ENCODE results near the gene NAV1.
"Not testable (repeated sequence)": the region's sequence is repeated elsewhere in the genome, so short reads cannot be mapped to it uniquely, and the experiment has no call there.

The NAV1 gene

DNA sequence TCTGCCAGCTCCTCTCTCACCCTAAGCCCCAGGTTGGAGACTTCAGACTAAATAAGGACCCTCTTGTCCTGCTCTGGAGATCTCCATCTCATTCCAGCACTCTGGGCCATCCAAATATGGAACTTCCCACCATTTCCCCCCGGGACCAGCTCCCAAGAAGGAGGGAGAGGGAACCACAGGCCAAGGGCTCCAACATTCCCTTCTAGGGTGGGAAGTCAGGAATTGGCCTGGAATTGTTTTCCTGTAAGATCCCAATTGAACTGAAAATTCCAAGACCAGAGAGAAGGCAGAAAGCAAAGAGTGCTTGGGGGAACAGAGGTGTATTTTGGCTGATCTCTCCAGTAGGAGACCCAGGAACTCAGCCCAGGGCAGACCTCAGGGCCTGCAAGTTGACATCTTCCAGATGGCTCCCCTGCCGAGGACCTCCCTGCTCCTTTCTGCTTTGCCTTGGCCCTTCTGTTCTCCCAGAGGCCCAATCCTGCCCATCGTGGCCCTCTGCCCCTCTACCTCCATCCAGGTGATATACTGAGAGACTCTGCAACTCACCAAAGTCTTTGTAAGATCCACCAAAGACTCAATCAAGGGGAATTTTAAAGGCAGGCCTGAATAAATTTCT lies 46.9 kb upstream of the NAV1 start:
- Histone ChIP-seq H3K9me2 (replicated peaks; ENCODE audit: insufficient read depth, low read length) (no peaks in the 10 kb centered on the region), H3K4me3 (ENCODE audit: low read length) (no peak overlapping the region), H3K4me2 (ENCODE audit: low read depth, low read length) (no peak overlapping the region), H3K27me3 (replicated peaks; ENCODE audit: insufficient read depth, low read length) (no peaks in the 10 kb centered on the region), H3F3A (ENCODE audit: insufficient read depth, low read length) (no peaks in the 10 kb centered on the region), H2AFZ (ENCODE audit: low read length) (no peak overlapping the region), H3K9me3 (replicated peaks; ENCODE audit: insufficient read depth, low read length) (no peaks in the 10 kb centered on the region), H3K9ac (ENCODE audit: low read length) (no peak overlapping the region), H4K20me1 (ENCODE audit: insufficient read depth, low read length) (no peaks in the 10 kb centered on the region), H3K4me1 (ENCODE audit: low read length) (no peaks in the 10 kb centered on the region), H3K36me3 (replicated peaks; ENCODE audit: insufficient read depth, low read length) (0 out of 2 replicates have a peak, but pooled peaks cover 6% of the 10 kb centered on the region), H3K79me2 (ENCODE audit: low read length) (peaks cover 3% of the 10 kb centered on the region), H3K27ac (ENCODE audit: low read length) (no peak overlapping the region)
- TF ChIP-seq, protein P1, sequence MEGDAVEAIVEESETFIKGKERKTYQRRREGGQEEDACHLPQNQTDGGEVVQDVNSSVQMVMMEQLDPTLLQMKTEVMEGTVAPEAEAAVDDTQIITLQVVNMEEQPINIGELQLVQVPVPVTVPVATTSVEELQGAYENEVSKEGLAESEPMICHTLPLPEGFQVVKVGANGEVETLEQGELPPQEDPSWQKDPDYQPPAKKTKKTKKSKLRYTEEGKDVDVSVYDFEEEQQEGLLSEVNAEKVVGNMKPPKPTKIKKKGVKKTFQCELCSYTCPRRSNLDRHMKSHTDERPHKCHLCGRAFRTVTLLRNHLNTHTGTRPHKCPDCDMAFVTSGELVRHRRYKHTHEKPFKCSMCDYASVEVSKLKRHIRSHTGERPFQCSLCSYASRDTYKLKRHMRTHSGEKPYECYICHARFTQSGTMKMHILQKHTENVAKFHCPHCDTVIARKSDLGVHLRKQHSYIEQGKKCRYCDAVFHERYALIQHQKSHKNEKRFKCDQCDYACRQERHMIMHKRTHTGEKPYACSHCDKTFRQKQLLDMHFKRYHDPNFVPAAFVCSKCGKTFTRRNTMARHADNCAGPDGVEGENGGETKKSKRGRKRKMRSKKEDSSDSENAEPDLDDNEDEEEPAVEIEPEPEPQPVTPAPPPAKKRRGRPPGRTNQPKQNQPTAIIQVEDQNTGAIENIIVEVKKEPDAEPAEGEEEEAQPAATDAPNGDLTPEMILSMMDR (IDR thresholded peaks at IDR 0.05; ENCODE audit: low read length), result no peak
- TF ChIP-seq EZH2phosphoT487 (IDR thresholded peaks at IDR 0.05; ENCODE audit: low read length) (no peak), EZH2 (optimal IDR thresholded peaks at IDR 0.05; ENCODE audit: low read depth, low read length) (no peak)
- DNase-seq, result no peak

DNA sequence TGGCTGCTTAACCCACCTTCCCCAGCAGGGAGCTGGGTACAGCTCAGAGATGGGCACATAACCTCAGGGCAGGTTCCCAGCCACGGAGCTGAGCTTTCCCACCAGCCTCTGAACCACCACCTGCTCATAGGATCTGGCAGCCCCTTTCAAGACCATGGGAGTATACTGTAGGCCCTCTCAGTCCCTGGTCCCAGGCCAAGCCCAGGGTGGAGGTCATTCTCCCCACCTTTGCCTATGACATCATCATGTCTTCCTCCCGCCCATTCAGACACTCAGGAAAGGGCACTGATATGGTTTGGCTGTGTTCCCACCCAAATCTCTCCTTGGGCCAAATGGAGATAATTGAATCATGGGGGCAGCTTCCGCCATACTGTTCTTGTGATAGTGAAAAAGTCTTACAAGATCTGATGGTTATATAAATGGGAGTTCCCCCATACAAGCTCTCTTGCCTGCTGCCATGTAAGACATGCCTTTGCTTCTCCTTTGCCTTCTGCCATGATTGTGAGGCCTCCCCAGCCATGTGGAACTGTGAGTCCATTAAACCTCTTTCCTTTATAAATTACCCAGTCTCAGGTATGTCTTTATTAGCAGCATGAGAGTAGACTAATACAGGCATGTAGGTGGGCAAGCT lies 45.8 kb upstream of the NAV1 start:
- H3F3A ChIP-seq (ENCODE audit: insufficient read depth, low read length); H3K27ac ChIP-seq (ENCODE audit: low read length); H3K9me3 ChIP-seq (replicated peaks; ENCODE audit: insufficient read depth, low read length); H3K9ac ChIP-seq (ENCODE audit: low read length); H3K4me3 ChIP-seq (ENCODE audit: low read length); H3K27me3 ChIP-seq (replicated peaks; ENCODE audit: insufficient read depth, low read length); H2AFZ ChIP-seq (ENCODE audit: low read length); H3K9me2 ChIP-seq (replicated peaks; ENCODE audit: insufficient read depth, low read length); H3K36me3 ChIP-seq (replicated peaks; ENCODE audit: insufficient read depth, low read length); H4K20me1 ChIP-seq (ENCODE audit: insufficient read depth, low read length); DNase-seq; H3K79me2 ChIP-seq (ENCODE audit: low read length); H3K4me1 ChIP-seq (ENCODE audit: low read length); H3K4me2 ChIP-seq (ENCODE audit: low read depth, low read length): not testable (repeated sequence)

DNA sequence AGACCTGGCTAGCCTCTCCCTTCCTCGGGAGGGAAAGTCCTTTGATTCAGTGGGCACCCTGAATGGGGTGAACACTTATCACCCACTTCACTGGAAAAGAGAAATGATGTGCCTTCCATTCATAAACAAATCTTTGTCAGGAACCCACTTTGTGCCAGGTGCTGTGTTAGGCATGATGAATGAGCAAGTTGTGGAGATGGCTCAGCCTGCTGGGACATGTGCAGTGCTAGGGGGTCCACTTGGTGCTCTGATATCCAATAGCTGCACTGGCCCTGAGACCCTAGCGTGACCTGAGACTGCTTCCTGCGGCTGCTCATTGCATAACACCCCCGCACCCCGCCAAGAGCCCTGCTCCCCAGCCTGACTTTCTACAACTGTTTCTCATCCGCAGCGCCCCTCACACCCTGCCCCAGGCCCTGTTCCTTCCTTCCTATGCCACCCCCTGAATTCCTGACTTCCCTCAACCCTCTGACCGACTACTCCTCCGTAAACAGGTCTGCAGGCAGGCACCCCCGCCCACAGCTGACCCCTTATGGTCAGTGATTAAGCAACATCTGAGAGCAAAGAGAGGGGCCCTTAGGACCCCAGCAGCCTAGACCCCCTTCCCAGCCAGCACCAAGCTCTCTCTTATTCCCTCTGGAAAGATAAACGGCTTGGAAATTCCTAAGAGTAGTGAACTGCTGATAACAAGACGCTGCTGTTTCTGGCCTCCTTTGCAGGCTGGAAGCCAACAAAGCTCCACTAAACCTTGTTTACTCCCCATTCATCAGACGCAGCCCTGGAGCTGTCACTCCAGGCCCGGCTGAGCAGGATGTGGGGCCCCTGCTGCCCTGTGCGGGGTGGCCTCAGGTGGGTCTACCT lies 44.9 kb upstream of the NAV1 start:
- H3K9me3 ChIP-seq (replicated peaks; ENCODE audit: insufficient read depth, low read length), result no peaks in the 10 kb centered on the region
- H3F3A ChIP-seq (ENCODE audit: insufficient read depth, low read length), result no peaks in the 10 kb centered on the region
- H3K27me3 ChIP-seq (replicated peaks; ENCODE audit: insufficient read depth, low read length), result no peaks in the 10 kb centered on the region
- H3K4me3 ChIP-seq (ENCODE audit: low read length), result no peak overlapping the region
- no peaks in the 10 kb centered on the region for H3K9me2 ChIP-seq (replicated peaks; ENCODE audit: insufficient read depth, low read length)
- H3K79me2 ChIP-seq (ENCODE audit: low read length), result peaks cover 15% of the 10 kb centered on the region
- 0 out of 2 replicates have a peak, but pooled peaks cover 6% of the 10 kb centered on the region for H3K36me3 ChIP-seq (replicated peaks; ENCODE audit: insufficient read depth, low read length)
- no peak overlapping the region for H2AFZ ChIP-seq (ENCODE audit: low read length)
- H3K4me1 ChIP-seq (ENCODE audit: low read length), result no peaks in the 10 kb centered on the region
- no peak overlapping the region for H3K4me2 ChIP-seq (ENCODE audit: low read depth, low read length)
- DNase-seq, result no peak
- TF ChIP-seq, protein P1 (IDR thresholded peaks at IDR 0.05; ENCODE audit: low read length), result no peak
- TF ChIP-seq EZH2phosphoT487 (IDR thresholded peaks at IDR 0.05; ENCODE audit: low read length) (no peak), EZH2 (optimal IDR thresholded peaks at IDR 0.05; ENCODE audit: low read depth, low read length) (no peak)
- H3K9ac ChIP-seq (ENCODE audit: low read length), result no peak overlapping the region
- H3K27ac ChIP-seq (ENCODE audit: low read length), result no peak overlapping the region
- H4K20me1 ChIP-seq (ENCODE audit: insufficient read depth, low read length), result no peaks in the 10 kb centered on the region
